Measurements from ENCODE around the gene UGT1A3.

The UGT1A3 gene

GRCh38 chr2:233794128-233794658 lies 65.4 kb downstream of the UGT1A3 start:
- H3K4me3 ChIP-seq (replicated peaks in 1 of 2; ENCODE audit: low read depth in 2 of 2, low read length in 2 of 2) = no peak overlapping the region
- TF ChIP-seq, protein P1, sequence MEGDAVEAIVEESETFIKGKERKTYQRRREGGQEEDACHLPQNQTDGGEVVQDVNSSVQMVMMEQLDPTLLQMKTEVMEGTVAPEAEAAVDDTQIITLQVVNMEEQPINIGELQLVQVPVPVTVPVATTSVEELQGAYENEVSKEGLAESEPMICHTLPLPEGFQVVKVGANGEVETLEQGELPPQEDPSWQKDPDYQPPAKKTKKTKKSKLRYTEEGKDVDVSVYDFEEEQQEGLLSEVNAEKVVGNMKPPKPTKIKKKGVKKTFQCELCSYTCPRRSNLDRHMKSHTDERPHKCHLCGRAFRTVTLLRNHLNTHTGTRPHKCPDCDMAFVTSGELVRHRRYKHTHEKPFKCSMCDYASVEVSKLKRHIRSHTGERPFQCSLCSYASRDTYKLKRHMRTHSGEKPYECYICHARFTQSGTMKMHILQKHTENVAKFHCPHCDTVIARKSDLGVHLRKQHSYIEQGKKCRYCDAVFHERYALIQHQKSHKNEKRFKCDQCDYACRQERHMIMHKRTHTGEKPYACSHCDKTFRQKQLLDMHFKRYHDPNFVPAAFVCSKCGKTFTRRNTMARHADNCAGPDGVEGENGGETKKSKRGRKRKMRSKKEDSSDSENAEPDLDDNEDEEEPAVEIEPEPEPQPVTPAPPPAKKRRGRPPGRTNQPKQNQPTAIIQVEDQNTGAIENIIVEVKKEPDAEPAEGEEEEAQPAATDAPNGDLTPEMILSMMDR (IDR thresholded peaks at IDR 0.05; ENCODE audit: low read depth, low read length) = no peak
- no peak for DNase-seq (ENCODE audit: low read depth in 2 of 2)

- TF ChIP-seq, protein P1 (IDR thresholded peaks at IDR 0.05; ENCODE audit: low read depth, low read length) = no peak
- no peak for DNase-seq (ENCODE audit: low read depth in 2 of 2)
- no peak overlapping the region for H3K4me3 ChIP-seq (replicated peaks in 1 of 2; ENCODE audit: low read depth in 2 of 2, low read length in 2 of 2)
These were observed 66.9 kb downstream of the UGT1A3 start for GRCh38 chr2:233795735-233796171.

DNA sequence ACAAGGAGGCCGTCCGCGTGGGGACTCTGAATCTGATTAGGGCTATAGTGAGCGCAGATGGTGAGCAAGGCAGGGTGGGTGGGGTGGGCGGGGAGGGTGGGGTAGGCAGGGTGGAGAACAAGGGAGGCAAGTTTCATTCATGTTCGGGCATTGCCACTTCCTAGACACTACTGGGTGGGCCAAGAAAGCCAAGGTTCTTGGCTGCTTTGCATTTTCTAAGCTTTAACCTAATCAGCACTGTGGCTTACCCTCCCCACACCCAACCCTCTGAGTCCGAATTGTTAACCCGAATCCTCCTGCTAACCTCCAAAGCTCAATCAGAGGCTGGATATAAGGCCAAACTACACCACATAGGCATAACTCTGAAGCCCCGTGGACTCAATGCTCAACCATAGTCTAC lies 67.4 kb downstream of the UGT1A3 start:
- TF ChIP-seq, protein P1 (IDR thresholded peaks at IDR 0.05; ENCODE audit: low read depth, low read length) = no peak
- no peak for DNase-seq (ENCODE audit: low read depth in 2 of 2)
- no peak overlapping the region for H3K4me3 ChIP-seq (replicated peaks in 1 of 2; ENCODE audit: low read depth in 2 of 2, low read length in 2 of 2)

DNA sequence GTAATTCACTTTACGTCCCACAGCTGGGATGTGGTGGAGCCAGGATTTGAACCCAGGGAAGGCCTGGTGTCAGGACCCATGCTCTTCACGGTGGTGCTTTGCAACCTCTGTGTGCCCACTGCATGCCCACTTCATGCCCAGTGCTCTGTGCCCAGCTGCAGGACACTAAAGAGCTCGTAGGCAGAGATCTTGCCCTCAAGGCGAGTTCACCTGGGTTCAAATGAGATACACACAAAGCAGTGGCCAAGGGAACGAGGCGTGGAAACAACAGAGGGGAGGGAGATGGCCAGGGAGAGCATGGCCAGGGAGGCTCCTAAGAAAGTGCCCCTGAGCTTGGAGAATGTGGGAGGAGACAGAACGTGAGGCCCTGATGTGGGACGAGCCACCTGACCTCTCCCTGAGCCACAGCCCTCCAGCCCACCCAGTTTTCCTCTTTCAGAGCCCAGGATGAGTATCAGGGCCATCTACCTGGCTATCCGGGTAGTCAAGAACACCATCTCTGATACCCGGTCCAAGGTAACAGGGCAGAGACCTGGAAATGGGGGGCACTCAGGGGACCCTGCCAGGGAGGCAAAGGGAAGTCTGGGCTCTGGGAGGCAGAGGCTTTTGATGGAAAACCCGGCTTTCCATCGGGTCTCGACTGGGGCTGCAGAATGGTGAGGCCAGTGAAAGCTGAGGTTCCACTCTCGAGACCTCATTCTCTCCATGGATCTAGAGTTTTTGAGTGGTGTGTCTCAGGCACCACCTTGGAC lies 69.7 kb downstream of the UGT1A3 start:
- H3K4me3 ChIP-seq (replicated peaks in 1 of 2; ENCODE audit: low read depth in 2 of 2, low read length in 2 of 2) = no peak overlapping the region
- DNase-seq (ENCODE audit: low read depth in 2 of 2) = no peak
- TF ChIP-seq, protein P1 (IDR thresholded peaks at IDR 0.05; ENCODE audit: low read depth, low read length) = no peak

- TF ChIP-seq, protein P1 (IDR thresholded peaks at IDR 0.05; ENCODE audit: low read depth, low read length) = no peak
- no peak overlapping the region for H3K4me3 ChIP-seq (replicated peaks in 1 of 2; ENCODE audit: low read depth in 2 of 2, low read length in 2 of 2)
- DNase-seq (ENCODE audit: low read depth in 2 of 2) = no peak
These were observed 70.3 kb downstream of the UGT1A3 start for GRCh38 chr2:233799087-233799665.

GRCh38 chr2:233799716-233800115 lies 70.9 kb downstream of the UGT1A3 start:
- TF ChIP-seq, protein P1 (IDR thresholded peaks at IDR 0.05; ENCODE audit: low read depth, low read length) = no peak
- no peak for DNase-seq (ENCODE audit: low read depth in 2 of 2)
- no peak overlapping the region for H3K4me3 ChIP-seq (replicated peaks in 1 of 2; ENCODE audit: low read depth in 2 of 2, low read length in 2 of 2)

Measured in cardiac fibroblast (primary cell).